GM18951 (cell line): ENCODE measurements around the gene RNF11.

Source experiments
- POLR2A ChIP-seq: IDR thresholded peaks from 4 replicates; pipeline ENCODE4 v1.6.1; 2011; ENCODE audit warnings: mild to moderate bottlenecking; ENCODE audit not compliant: insufficient read length, insufficient read depth; ENCODE audit errors: extremely low read depth
- in situ Hi-C: fragments of 300-500 bp; cut with MboI; formaldehyde crosslinking; loops from one replicate; pipeline ENCODE4 v1.12.0; 2022; ENCODE audit warnings: low sequenced_read_pairs, mixed read lengths, inconsistent platforms; ENCODE audit not compliant: unreplicated experiment

Gene RNF11

GRCh38 chr1:51283979-51284378 lies 47.9 kb downstream of the RNF11 start:
- TF ChIP-seq POLR2A: no peak
- in situ Hi-C loops: no loop called here

DNA sequence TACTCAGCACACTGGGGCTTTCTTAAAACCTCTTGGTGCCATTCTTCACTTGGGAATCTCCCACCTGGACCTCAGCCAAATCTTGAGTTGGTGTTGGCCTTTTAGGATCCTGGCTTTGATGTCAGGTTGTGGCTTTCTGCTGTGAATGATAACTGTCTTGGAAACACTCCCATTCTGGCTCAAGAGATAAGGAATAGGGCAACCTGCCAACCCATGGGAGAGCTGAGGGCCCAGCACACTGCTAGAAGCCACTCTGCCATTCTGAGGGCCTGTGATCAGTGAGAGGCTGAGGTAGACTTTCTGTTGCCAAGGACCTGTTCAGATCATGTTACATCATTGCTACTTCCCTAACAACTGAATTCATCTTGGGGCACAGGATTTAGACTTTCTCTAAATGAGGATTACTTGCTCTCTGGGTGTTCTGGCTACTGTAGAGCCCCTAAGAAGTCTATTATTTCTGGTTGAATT lies 48.4 kb downstream of the RNF11 start:
- TF ChIP-seq POLR2A: no peak
- in situ Hi-C loops: no loop called here

- TF ChIP-seq POLR2A: no peak
- in situ Hi-C loops: no loop called here
These were observed 49.0 kb downstream of the RNF11 start for GRCh38 chr1:51285055-51285454.

DNA sequence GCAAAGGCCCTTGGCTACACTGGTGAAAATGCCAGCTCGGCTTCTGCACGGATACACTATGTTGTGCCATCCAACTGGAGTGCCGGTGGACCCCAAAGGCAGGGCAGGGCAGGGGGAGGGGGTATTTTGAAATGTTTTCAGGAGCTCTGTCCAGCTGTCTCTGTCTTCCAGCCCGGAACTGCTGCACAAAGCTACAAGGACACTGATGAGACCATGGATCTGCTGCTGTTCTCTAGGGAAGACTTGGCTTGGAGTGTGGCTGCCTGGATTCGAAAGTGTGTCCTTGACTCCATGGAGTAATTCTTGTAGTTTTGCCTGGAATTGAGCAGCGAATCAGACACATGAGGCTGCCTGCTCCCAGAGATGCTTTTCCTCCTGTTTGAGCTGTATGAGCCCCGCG lies 51.9 kb downstream of the RNF11 start:
- TF ChIP-seq POLR2A: no peak
- in situ Hi-C loops: no loop called here

DNA sequence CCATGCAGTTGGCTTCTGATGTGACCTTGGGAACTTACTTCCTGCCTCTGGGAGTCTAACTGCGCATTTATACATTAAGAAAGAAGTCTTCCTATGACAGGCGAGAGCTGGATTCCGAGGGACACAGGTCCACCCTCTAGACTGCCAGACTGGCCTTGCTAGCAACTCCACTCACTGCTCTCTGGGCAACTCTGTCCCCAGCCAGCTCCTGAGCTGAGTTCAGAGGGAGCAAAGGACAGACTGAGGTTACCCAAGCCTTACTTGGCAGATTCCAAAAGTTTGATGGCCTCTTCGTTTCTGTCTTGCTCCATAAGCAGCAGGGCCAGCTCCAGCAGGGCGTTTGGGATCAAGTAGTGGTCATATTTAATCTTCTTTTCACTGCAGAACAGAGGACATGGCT lies 52.5 kb downstream of the RNF11 start:
- TF ChIP-seq POLR2A: no peak
- in situ Hi-C loops: no loop called here

DNA sequence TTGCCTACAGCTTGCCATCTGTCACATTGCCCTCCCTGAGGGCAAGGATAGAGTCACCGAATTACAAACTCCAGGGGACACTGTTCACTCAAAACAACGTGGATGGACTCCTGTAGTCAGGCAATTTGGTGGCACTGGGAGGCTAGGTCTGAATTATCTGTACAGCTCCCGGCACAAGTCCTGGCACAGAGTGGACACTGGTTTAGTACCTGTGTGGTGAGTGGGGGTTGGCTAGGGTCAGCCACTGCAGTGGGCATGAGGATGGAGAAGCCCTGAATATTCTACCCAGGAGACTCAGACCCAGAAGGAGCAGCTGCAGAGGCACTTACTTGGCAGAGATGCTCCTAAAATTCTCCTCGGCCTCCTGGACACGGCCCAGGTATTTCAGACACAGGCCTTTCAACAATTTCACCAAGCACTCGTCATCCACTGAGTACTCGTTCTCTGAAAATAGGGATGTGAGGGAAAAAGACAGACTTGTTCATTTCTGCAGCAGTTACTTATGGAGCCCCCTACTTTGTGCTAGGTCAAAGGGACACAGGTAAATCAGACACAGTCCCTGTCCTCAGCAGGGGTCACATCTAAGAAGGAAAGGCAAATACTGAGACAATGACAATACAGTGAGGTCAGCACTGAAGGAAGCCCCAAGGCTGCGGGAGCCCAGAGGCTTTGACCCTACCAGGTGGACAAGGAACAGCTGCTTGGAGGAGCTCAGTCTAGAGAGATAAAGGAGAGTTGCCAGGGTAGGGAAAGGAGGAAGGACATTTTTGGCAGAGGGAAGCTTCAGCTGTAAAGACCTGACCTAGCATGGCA lies 53.8 kb downstream of the RNF11 start:
- no peak for TF ChIP-seq POLR2A
- in situ Hi-C loops: no loop called here

DNA sequence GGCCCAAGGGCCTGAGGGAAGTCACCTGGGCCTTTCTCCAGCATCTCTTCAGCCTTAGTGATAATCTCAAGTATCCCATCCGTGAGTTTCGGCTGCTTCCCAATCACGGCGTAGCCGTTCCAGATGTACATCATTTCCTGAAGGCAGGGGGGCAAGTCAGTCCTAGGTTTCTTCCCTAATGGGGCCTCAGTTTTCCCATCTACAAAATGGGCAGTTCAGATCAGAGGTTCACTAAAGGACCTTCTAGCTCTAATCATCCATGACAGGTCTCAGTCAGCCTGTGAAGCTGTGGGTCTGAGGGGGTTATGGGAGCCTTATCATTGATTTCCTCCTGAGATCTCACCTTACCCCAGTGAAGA lies 54.4 kb downstream of the RNF11 start:
- in situ Hi-C loops: no loop called here

DNA sequence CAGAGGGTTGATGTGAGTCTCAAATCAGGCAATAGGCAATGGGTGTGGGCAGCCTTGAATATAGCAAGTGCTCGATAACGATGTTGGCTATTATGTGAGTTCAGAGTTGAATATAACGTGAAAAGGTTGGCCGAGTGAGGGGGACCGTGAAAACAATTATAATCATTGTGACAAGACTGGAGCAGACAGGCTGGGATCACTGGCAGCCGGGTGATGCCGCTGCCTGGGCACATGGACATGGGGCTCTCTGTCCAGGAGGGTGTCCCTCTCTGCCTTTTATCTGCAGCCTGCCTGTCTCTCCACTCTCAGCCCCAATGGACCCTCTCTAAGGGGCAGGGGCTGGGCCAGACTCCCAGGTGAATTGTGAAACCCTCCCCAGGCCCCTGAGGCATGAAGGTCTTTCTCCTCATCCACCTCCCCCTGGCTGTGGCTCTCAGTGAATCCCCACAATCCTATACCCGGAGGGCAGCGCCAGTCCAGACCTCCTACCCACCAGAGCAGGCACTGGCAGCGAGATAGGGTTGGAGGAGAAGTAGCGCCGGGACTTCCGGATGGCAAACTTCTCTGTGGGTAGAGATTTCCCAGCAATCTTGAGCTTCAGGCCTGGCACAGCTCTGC lies 57.9 kb downstream of the RNF11 start:
- in situ Hi-C loops: no loop called here
- no peak for TF ChIP-seq POLR2A

More for the DNA sequence above, 54.4 kb downstream of the RNF11 start:
- TF ChIP-seq POLR2A: no peak

- TF ChIP-seq POLR2A: no peak
- in situ Hi-C loops: no loop called here
These were observed 58.6 kb downstream of the RNF11 start for GRCh38 chr1:51294566-51295184.

- TF ChIP-seq POLR2A: no peak
- in situ Hi-C loops: no loop called here
These were observed 59.9 kb downstream of the RNF11 start for GRCh38 chr1:51295926-51296325.

- peak; percentile 24 for TF ChIP-seq POLR2A
- in situ Hi-C loops: no loop called here
These were observed 60.6 kb downstream of the RNF11 start for GRCh38 chr1:51296383-51297357.

- no peak for TF ChIP-seq POLR2A
- in situ Hi-C loops: no loop called here
These were observed 61.6 kb downstream of the RNF11 start for GRCh38 chr1:51297401-51298321.
